ENCODE results near the gene NDUFV2. TPM values are rescaled to one million over a fixed set of nuclear protein-coding genes. Genes with fewer than 3 reads are reported as not detected.

NDUFV2 gene
- total and polyA plus RNA-seq, 2 of the 13 experiments (the other 11 are each of a cell fraction or from before 2014, with no cell fraction given), result 216 to 299 TPM

GRCh38 chr18:9097349-9097748 lies 5.2 kb upstream of the NDUFV2 start (continued):
- TF ChIP-seq SNAPC2 (CRISPR knock-in tag; IDR thresholded peaks at IDR 0.05) (no peak), NFRKB (IDR thresholded peaks at IDR 0.05) (no peak), ZNF335 (CRISPR knock-in tag; IDR thresholded peaks at IDR 0.05) (no peak), CBX5 (CRISPR knock-in tag; IDR thresholded peaks at IDR 0.05; ENCODE audit: borderline replicate concordance) (no peak), ATAD3A (CRISPR knock-in tag; IDR thresholded peaks at IDR 0.05) (no peak), GZF1 (CRISPR knock-in tag; IDR thresholded peaks at IDR 0.05) (no peak), ZNF350 (CRISPR knock-in tag; IDR thresholded peaks at IDR 0.05; ENCODE audit: borderline replicate concordance, low read depth) (no peak), REST (IDR thresholded peaks at IDR 0.05; ENCODE audit: borderline replicate concordance in 1 of 2, low read depth in 1 of 2, low read length in 2 of 2) (no peak), ZNF761 (CRISPR knock-in tag; conservative IDR thresholded peaks at IDR 0.05) (no peak), SP140L (CRISPR knock-in tag; IDR thresholded peaks at IDR 0.05; ENCODE audit: borderline replicate concordance) (no peak), ZNF317 (CRISPR knock-in tag; IDR thresholded peaks at IDR 0.05) (no peak)

- BruUV-seq (replicated peaks), result no TSS peak
- no peak for ATAC-seq
- Histone ChIP-seq H3K9me3 (ENCODE audit: low read length) (no peaks in the 10 kb centered on the region), H3K79me2 (ENCODE audit: insufficient read depth, low read length) (peaks cover 32% of the 10 kb centered on the region), H3K4me3 (replicated peaks in 1 of 3; ENCODE audit: insufficient read depth in 1 of 3, low read depth in 2 of 3, low read length in 3 of 3) (no peak overlapping the region), H3K9ac (ENCODE audit: insufficient read depth, low read depth, low read length) (no peak overlapping the region), H3K36me3 (replicated peaks in 1 of 2; ENCODE audit: control insufficient read depth in 1 of 2, insufficient read depth in 2 of 2, low read length in 2 of 2) (no peaks in the 10 kb centered on the region; a peak in 1 of 5 replicates), H3K27me3 (ENCODE audit: control insufficient read depth in 1 of 2, insufficient read depth in 2 of 2, low read length in 2 of 2) (no peaks in the 10 kb centered on the region; a peak in 1 of 5 replicates), H3K4me1 (ENCODE audit: insufficient read depth, low read length) (peaks cover 35% of the 10 kb centered on the region), H4K20me1 (ENCODE audit: insufficient read depth, low read length) (peaks cover 15% of the 10 kb centered on the region), H3K4me2 (ENCODE audit: low read depth, low read length) (no peak overlapping the region), H3K27ac (ENCODE audit: extremely low read length, insufficient read depth, low read length) (no peak overlapping the region), H2AFZ (ENCODE audit: low read length) (no peak overlapping the region)
- no peak for DNase-seq (ENCODE audit: low spot score)
- WGBS (ENCODE audit: low lambda C conversion rate), result 98% methylated on average over 3 of the region's 3 CpGs
- POLR2A ChIA-PET, result interaction anchor here (2.4 to 3.8 kb wide), 2 partner anchors 10 to 27 kb away, joined by 8 to 42 read pairs; no protein-coding TSS in a partner anchor
- intact Hi-C loops (cut with micrococcal nuclease; ENCODE audit: unreplicated experiment), result loop anchor here (5.0 kb wide), 1 partner anchor 37 kb away; the partner anchor contains the start of gene ANKRD12
- FAIRE-seq, result no peak
- in situ Hi-C loops (cut with HindIII; ENCODE audit: extremely low pct_ligation_motif_present, low pct_unique_long_range_greater_than_20kb), result no loop called here
- CTCF ChIA-PET (ENCODE audit: low intra/inter-chr PET ratio, low total read pairs), result no interaction called here
- no peak for TF ChIP-seq THAP11 (CRISPR knock-in tag; IDR thresholded peaks at IDR 0.05)
- TF ChIP-seq SALL1 (CRISPR knock-in tag; IDR thresholded peaks at IDR 0.05), result no peak
- TF ChIP-seq ETV6 (CRISPR knock-in tag; conservative IDR thresholded peaks at IDR 0.05), result no peak
- TF ChIP-seq THYN1 (CRISPR knock-in tag; IDR thresholded peaks at IDR 0.05; ENCODE audit: borderline replicate concordance, low read depth), result no peak
- no peak for TF ChIP-seq PAXIP1 (CRISPR knock-in tag; conservative IDR thresholded peaks at IDR 0.05)
These were observed 1.7 kb upstream of the NDUFV2 start for GRCh38 chr18:9100796-9101195.
